Large intestine (tissue), 3 donors: ENCODE results near the gene CCDC158. TPM values are rescaled to one million over a fixed set of nuclear protein-coding genes. Genes with fewer than 3 reads are reported as not detected.

Experiments used
- DNase-seq, 2 donors: peaks; one replicate each; pipeline versions ENCODE4 v3.0.0 to v3.0.0-alpha.2; 2013
- H3K27ac ChIP-seq: one replicate; pipeline ENCODE4 v1.5.1; 2013; ENCODE audit warnings: low read length
- H3K27me3 ChIP-seq: 2 replicates; pipeline ENCODE4 v1.6.1; 2013; ENCODE audit warnings: low read length; ENCODE audit not compliant: control insufficient read depth, insufficient read depth
- H3K36me3 ChIP-seq: 2 replicates; pipeline ENCODE4 v1.6.1; 2013; ENCODE audit warnings: low read length; ENCODE audit not compliant: control insufficient read depth, insufficient read depth
- H3K4me1 ChIP-seq: one replicate; pipeline ENCODE4 v1.6.1; 2013; ENCODE audit warnings: low read length; ENCODE audit not compliant: control insufficient read depth, insufficient read depth
- H3K4me3 ChIP-seq: one replicate; pipeline ENCODE4 v1.5.1; 2013; ENCODE audit warnings: low read length
- H3K9me3 ChIP-seq: one replicate; pipeline ENCODE4 v1.6.1; 2013; ENCODE audit warnings: mild to moderate bottlenecking, low read depth, low read length, moderate library complexity; ENCODE audit not compliant: control insufficient read depth
- WGBS: methylation state at CpG from one replicate; pipeline ENCODE4 v1.1.5; 2013; ENCODE audit warnings: low lambda C conversion rate; ENCODE audit not compliant: insufficient coverage; 5-methylcytosine and 5-hydroxymethylcytosine counted together
- polyA plus RNA-seq: library from polyadenylated mRNA; unstranded; fragments of 120-200 nt; gene quantifications from one replicate; pipeline ENCODE4 v1.2.1, GENCODE V29; 2013

CCDC158 gene
- polyA plus RNA-seq, 1 donor: 0.52 TPM

DNA sequence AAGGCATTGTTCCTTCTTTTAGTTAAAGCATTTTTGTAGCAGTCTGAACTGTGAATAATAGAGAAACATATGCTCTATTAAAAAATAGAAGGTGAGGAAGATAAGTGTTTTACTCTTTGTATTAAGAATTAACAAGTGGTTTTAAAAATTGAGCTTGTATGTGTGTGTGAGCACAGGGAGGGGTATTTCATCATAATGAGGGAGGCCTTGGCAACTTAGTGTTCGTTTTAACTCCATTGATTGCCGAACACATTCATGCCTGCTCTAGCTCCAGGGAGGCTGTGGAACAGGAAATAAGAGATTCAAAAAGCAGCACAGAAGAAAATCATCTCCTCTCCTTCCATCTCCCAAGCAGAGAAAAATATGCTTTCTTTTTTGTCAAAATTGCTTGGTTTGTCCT, 28.9 kb upstream of the CCDC158 start:
- H3K4me1 ChIP-seq: no peaks in the 10 kb centered on the region
- H3K4me3 ChIP-seq: no peak overlapping the region
- H3K27ac ChIP-seq: no peak overlapping the region
- no peaks in the 10 kb centered on the region for H3K36me3 ChIP-seq
- H3K9me3 ChIP-seq: no peaks in the 10 kb centered on the region
- no peaks in the 10 kb centered on the region for H3K27me3 ChIP-seq
- 92% methylated on average over 2 of the region's 2 CpGs for WGBS
- DNase-seq: no peak

DNA sequence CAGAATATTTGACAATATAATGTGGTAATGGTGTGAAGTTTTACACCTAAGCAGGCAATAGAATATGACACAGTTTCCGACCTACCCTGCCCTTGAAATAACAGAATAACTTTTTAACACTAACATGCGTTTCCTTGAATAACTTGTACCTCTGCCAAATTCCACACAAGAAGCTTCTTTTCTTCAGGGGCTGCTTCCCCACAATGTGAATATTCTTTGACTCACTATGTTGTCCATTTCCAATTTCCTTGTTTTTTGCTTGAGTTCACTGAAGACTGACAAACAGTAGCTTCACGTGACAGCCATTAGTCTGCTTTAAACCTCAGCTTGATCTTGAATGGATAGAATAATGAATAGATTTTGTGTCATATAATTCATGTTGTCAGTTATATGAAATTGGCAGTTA, 28.4 kb upstream of the CCDC158 start:
- DNase-seq: no peak
- Histone ChIP-seq H3K27ac (no peak overlapping the region), H3K9me3 (no peaks in the 10 kb centered on the region), H3K36me3 (no peaks in the 10 kb centered on the region), H3K4me3 (no peak overlapping the region), H3K27me3 (no peaks in the 10 kb centered on the region), H3K4me1 (no peaks in the 10 kb centered on the region)
- 63% methylated on average over 2 of the region's 3 CpGs for WGBS

DNA sequence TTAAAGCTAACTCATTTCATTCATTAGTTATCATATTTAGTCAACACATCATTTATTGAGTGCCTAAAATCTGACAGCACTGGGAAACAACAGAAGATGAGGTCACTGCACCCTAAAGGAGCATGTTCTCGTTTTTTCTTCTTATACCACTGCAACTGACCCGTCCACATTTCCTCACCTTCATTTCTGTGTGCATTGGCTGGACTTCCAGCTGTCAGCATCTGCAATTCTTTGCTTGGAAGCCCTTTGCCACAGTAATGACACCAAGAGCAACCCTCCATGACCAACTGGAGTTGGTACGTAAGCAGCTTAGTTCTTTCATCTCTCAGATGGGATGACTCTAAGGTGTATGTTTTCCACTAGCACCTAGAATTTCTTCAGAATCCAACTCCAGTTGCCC, 27.3 kb upstream of the CCDC158 start:
- no peaks in the 10 kb centered on the region for H3K9me3 ChIP-seq
- H3K27me3 ChIP-seq: no peaks in the 10 kb centered on the region
- no peak overlapping the region for H3K4me3 ChIP-seq
- no peaks in the 10 kb centered on the region for H3K4me1 ChIP-seq
- no peak for DNase-seq
- no CpG with 5 or more reads among the region's 3 CpGs for WGBS
- no peak overlapping the region for H3K27ac ChIP-seq
- no peaks in the 10 kb centered on the region for H3K36me3 ChIP-seq

DNA sequence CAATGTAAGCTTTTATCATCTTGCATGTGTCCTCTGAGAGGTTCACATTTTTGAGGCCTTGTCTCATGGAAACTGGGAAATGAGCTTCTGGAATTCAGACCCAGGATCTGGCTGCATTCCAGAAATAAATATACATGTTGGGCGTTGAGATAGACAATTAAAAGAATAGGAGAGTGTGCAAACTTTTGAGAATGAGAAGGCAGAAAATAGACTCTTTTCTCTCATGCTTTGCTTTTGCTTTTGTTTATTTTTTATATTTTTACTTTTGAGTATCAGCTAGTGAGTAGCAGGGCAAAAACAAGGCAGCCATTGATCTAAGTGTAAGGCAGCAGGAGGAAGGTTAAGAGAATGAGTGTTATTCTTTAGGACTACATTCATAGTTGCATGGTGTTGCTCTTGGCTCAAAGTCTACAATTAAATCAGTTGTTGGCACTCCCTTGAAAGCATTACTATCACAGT, 26.5 kb upstream of the CCDC158 start:
- WGBS: 100% methylated on average over 1 of the region's 1 CpG
- H3K27ac ChIP-seq: no peak overlapping the region
- H3K4me1 ChIP-seq: no peaks in the 10 kb centered on the region
- no peak overlapping the region for H3K4me3 ChIP-seq
- DNase-seq: peak in 1 of 2 donors; percentile 19
- H3K9me3 ChIP-seq: no peaks in the 10 kb centered on the region
- H3K27me3 ChIP-seq: no peaks in the 10 kb centered on the region
- no peaks in the 10 kb centered on the region for H3K36me3 ChIP-seq

DNA sequence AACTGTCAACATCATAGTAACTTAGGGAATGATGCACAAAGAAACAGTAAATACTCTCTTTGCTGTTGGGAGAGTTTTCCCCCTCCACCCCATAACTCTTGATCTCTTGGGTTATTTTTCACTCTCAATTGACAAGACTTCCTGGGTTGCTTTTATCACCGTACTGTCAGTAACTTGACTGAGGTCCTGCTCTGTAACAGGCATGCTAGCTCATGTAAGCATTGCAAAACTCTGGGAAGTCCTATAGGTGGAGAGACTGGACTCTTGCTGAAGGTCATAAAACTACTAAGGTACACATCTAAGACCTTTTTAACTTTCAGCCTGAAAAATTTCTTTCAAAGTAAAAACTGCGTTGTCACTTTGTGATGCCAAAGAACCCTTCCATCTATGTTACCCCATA, 25.0 kb upstream of the CCDC158 start:
- no peak for DNase-seq
- no peaks in the 10 kb centered on the region for H3K4me1 ChIP-seq

DNA sequence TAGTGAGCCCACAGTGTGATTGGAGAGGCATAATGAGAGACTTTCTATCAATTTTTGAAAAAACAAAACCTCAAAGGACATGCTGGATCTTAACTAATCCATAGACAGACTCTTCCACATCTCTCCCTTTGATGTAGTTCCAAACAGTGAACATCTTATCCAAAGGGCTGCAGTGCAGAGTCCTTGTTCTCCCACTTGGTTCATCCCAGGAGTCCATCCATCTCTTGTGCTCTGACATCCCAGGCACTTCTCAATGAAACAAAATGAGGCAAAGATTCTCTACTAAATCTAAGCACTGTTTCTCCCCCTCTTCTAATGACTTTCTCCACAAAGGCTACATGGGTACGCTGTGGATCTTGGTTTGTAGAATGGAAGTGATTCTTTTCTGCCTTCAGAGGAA, 22.4 kb upstream of the CCDC158 start:
- H3K4me3 ChIP-seq: no peak overlapping the region
- no peaks in the 10 kb centered on the region for H3K27me3 ChIP-seq
- no peaks in the 10 kb centered on the region for H3K36me3 ChIP-seq
- WGBS: no CpG with 5 or more reads among the region's 1 CpG
- H3K27ac ChIP-seq: no peak overlapping the region
- H3K4me1 ChIP-seq: no peaks in the 10 kb centered on the region
- DNase-seq: no peak
- H3K9me3 ChIP-seq: no peaks in the 10 kb centered on the region

More for the DNA sequence above, 25.0 kb upstream of the CCDC158 start:
- Histone ChIP-seq H3K36me3 (no peaks in the 10 kb centered on the region), H3K27ac (no peak overlapping the region), H3K27me3 (no peaks in the 10 kb centered on the region), H3K9me3 (no peaks in the 10 kb centered on the region), H3K4me3 (no peak overlapping the region)
- WGBS: 100% methylated on average over 1 of the region's 2 CpGs

DNA sequence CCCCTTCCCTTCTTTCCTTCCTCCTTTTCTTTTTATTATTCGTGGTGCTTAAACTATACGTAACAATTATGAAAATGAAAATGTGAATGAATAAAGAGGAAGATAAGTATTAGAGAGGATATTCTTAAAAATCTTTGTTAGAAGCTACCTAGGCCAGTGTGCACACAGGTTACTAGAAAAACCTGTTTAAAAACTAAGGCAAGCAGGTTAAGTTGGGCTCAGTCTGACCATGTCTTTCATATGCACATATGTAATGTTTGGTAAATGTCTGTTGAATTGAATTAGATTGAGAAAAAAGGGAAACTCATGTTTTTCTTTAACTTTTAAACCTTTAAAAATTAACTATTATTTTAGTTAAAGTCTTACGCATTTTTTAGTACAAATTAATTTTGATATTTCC, 21.9 kb upstream of the CCDC158 start:
- Histone ChIP-seq H3K27me3 (no peaks in the 10 kb centered on the region), H3K4me3 (no peak overlapping the region), H3K36me3 (no peaks in the 10 kb centered on the region), H3K9me3 (no peaks in the 10 kb centered on the region), H3K27ac (no peak overlapping the region), H3K4me1 (no peaks in the 10 kb centered on the region)
- WGBS: 100% methylated on average over 2 of the region's 3 CpGs
- DNase-seq: no peak

DNA sequence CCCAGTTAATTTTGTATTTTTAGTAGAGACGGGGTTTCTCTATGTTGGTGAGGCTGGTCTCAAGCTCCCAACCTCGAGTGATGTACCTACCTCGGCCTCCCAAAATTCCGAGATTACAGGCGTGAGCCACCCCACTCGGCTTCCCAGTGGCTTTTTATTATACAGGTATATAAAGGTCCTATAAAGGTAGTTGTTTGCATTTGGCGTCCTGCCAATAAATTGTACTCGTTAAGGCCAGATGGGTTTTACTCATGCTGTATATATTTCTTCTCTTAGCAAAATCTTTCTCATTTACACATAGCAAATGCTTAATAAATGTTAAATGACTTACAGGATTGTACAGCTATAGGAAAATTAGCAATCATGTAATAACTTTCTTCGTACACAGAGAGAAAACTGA, 20.9 kb upstream of the CCDC158 start:
- no peaks in the 10 kb centered on the region for H3K4me1 ChIP-seq
- no peak overlapping the region for H3K27ac ChIP-seq
- no peaks in the 10 kb centered on the region for H3K36me3 ChIP-seq
- no peak overlapping the region for H3K4me3 ChIP-seq
- H3K9me3 ChIP-seq: no peaks in the 10 kb centered on the region
- DNase-seq: no peak
- 92% methylated on average over 4 of the region's 9 CpGs for WGBS
- H3K27me3 ChIP-seq: no peaks in the 10 kb centered on the region

DNA sequence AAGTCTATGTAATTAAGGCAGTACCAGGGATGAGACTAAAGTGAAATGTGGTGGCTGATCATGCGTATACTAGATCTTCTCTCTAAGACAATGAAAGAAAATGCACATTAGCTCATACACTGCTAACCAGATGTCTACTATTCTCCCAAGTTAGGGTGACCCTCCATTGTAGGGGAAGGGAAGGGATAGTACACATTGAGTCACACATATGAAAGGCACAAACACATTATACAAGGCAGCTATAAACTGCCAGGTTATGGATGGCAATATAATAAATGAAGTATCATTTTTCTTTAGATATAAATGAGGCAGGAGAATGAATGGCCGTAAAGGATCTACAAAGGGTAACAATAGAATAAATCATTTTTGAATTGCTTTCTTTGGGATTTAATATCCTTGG, 18.6 kb upstream of the CCDC158 start:
- no peaks in the 10 kb centered on the region for H3K36me3 ChIP-seq
- no peak overlapping the region for H3K27ac ChIP-seq
- H3K4me1 ChIP-seq: no peaks in the 10 kb centered on the region
- DNase-seq: no peak
- H3K4me3 ChIP-seq: no peak overlapping the region
- no peaks in the 10 kb centered on the region for H3K27me3 ChIP-seq
- H3K9me3 ChIP-seq: no peaks in the 10 kb centered on the region
- WGBS: 100% methylated on average over 1 of the region's 2 CpGs

DNA sequence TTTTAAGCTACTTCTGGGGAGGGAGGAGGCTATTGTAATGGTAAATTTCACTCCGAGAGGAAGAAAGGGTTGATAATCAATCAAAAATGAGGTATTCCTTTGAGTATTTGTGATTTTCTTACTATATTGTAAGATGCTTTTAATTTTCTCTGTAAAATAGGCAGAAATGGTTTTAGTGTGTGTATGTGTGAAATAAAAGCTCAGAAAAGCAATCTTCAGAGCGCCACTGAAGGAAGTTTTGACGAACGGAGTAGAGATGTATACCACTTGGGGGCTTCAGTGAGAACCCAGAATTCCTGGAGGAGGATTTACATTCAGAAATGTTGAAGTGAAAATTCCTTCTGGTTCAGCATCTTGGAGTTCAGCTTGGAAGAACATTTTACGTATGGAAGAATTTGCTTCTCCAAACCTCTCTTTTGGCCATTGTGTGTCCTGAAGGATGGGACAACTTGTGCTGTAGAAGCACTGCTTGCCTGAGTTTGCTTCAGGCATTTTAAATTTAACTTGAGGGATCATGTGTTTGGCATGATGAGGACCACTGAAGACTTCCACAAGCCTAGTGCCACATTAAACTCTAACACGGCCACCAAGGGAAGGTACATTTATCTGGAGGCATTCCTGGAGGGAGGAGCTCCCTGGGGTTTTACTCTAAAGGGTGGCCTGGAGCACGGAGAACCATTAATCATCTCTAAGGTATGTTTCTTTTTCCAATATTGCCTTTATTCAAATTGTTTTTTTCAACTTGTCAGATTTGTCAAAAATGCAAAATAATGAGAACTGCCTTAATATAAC, 14.8 kb upstream of the CCDC158 start:
- 87% methylated on average over 4 of the region's 7 CpGs for WGBS
- H3K27ac ChIP-seq: no peak overlapping the region
- H3K4me1 ChIP-seq: no peaks in the 10 kb centered on the region
- no peaks in the 10 kb centered on the region for H3K27me3 ChIP-seq
- H3K9me3 ChIP-seq: no peaks in the 10 kb centered on the region
- no peak for DNase-seq
- no peak overlapping the region for H3K4me3 ChIP-seq
- H3K36me3 ChIP-seq: no peaks in the 10 kb centered on the region

DNA sequence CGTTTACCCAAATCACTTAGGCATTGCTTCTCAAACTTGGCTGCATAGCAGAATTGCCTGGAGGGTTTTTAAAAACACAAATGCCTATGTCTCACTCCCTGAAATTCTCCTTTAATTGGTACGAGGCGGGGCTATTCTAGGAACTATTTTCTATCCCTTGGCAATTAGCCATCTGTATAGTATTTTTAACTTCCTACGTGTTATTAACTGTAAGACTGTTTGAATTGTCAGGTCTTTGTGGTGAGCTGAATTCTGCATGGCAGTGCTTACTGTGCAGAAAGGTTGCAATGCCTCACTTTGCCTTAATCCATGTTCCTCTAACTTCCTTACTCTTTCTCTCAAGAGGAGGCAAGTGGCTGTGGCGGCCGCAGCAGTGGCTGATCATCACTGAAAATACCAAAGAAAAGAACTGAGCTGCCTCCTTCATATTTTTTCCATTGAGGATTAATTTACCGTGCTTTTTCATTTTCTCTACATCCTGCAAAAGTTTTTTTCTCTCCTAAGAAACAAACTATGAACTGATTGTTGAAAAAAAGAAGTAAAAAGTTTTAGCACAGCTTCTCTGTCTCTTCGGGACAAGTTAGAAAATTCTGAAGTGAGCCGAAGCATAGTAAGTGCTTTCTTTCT, 14.1 kb upstream of the CCDC158 start, which contains the start of gene SHROOM3:
TSS of gene SHROOM3 (plus strand) at position 329 of the 627 bp plus-strand sequence. CDS start 824 bp downstream, outside the sequence.
- no peak for DNase-seq
- H3K4me1 ChIP-seq: no peaks in the 10 kb centered on the region
- no peaks in the 10 kb centered on the region for H3K36me3 ChIP-seq
- WGBS: 34% methylated on average over 2 of the region's 9 CpGs
- no peaks in the 10 kb centered on the region for H3K27me3 ChIP-seq
- H3K9me3 ChIP-seq: no peaks in the 10 kb centered on the region
- H3K27ac ChIP-seq: no peak within 1 kb of the TSS
- H3K4me3 ChIP-seq: no peak within 1 kb of the TSS
